Measurements from ENCODE around the gene TMSB4X. TPM values are rescaled to one million over a fixed set of nuclear protein-coding genes. Genes with fewer than 3 reads are reported as not detected.
"Not testable (repeated sequence)": the region's sequence is repeated elsewhere in the genome, so short reads cannot be mapped to it uniquely, and the experiment has no call there.

The TMSB4X gene
- total and polyA plus RNA-seq, 5 donors: 1,054 to 2,718 (median 1,332) TPM

- Histone ChIP-seq H3K4me3 (ENCODE audit: low read length) (no peak overlapping the region), H3K27ac (ENCODE audit: low read length) (no peak overlapping the region), H3K9me3 (ENCODE audit: control insufficient read depth, low read length) (no peaks in the 10 kb centered on the region), H3K27me3 (ENCODE audit: control insufficient read depth, insufficient read depth) (no peaks in the 10 kb centered on the region), H3K4me1 (ENCODE audit: control insufficient read depth, insufficient read depth, low read length) (peaks cover 3% of the 10 kb centered on the region)
- DNase-seq (no peak), ATAC-seq (no peak)
- intact Hi-C loops (cut with DNase I): loop anchor here in 1 of 4 donors (10.0 kb wide), 1 partner anchor 540 kb away; no protein-coding TSS in a partner anchor
- 92% methylated on average over 9 of the region's 9 CpGs for WGBS
These were observed 20.5 kb upstream of the TMSB4X start for GRCh38 chrX:12954376-12954775.

GRCh38 chrX:12954981-12955380 lies 19.9 kb upstream of the TMSB4X start:
- Histone ChIP-seq H3K9me3 (ENCODE audit: control insufficient read depth, low read length) (no peaks in the 10 kb centered on the region), H3K4me1 (ENCODE audit: control insufficient read depth, insufficient read depth, low read length) (peaks cover 3% of the 10 kb centered on the region), H3K4me3 (ENCODE audit: low read length) (no peak overlapping the region), H3K27ac (ENCODE audit: low read length) (peak overlapping the region; percentile 37), H3K27me3 (ENCODE audit: control insufficient read depth, insufficient read depth) (no peaks in the 10 kb centered on the region)
- 70% methylated on average over 4 of the region's 4 CpGs for WGBS
- intact Hi-C loops (cut with DNase I): loop anchor here in 1 of 4 donors (10.0 kb wide), 1 partner anchor 540 kb away; no protein-coding TSS in a partner anchor
- DNase-seq (no peak), ATAC-seq (no peak)

- no peak overlapping the region for H3K4me3 ChIP-seq (ENCODE audit: low read length)
- H3K4me1 ChIP-seq (ENCODE audit: control insufficient read depth, insufficient read depth, low read length): no peaks in the 10 kb centered on the region
- ATAC-seq: peak; percentile 83 to 88
- DNase-seq: peak; percentile 54 to 84 (median 80)
- WGBS: 53% methylated on average over 20 of the region's 20 CpGs
- no peaks in the 10 kb centered on the region for H3K9me3 ChIP-seq (ENCODE audit: control insufficient read depth, low read length)
- no peaks in the 10 kb centered on the region for H3K27me3 ChIP-seq (ENCODE audit: control insufficient read depth, insufficient read depth)
- H3K27ac ChIP-seq (ENCODE audit: low read length): peak overlapping the region; percentile 92
- intact Hi-C loops (cut with DNase I): loop anchor here in 1 of 4 donors (10.0 kb wide), 1 partner anchor 539 kb away; no protein-coding TSS in a partner anchor
These were observed 18.8 kb upstream of the TMSB4X start for GRCh38 chrX:12955882-12956703.

GRCh38 chrX:12956704-12957534 lies 18.0 kb upstream of the TMSB4X start:
- Histone ChIP-seq H3K9me3 (ENCODE audit: control insufficient read depth, low read length) (no peaks in the 10 kb centered on the region), H3K4me1 (ENCODE audit: control insufficient read depth, insufficient read depth, low read length) (no peaks in the 10 kb centered on the region), H3K27me3 (ENCODE audit: control insufficient read depth, insufficient read depth) (no peaks in the 10 kb centered on the region), H3K4me3 (ENCODE audit: low read length) (no peak overlapping the region), H3K27ac (ENCODE audit: low read length) (peak overlapping the region; percentile 92)
- ATAC-seq (peak; percentile 67 to 82), DNase-seq (no peak)
- intact Hi-C loops (cut with DNase I): loop anchor here in 1 of 4 donors (10.0 kb wide), 1 partner anchor 538 kb away; no protein-coding TSS in a partner anchor
- WGBS: 54% methylated on average over 8 of the region's 8 CpGs

- ATAC-seq: no peak
- intact Hi-C loops (cut with DNase I): loop anchor here in 1 of 4 donors (10.0 kb wide), 1 partner anchor 537 kb away; no protein-coding TSS in a partner anchor
- no peak overlapping the region for H3K4me3 ChIP-seq (ENCODE audit: low read length)
- no peak overlapping the region for H3K27ac ChIP-seq (ENCODE audit: low read length)
- H3K4me1 ChIP-seq (ENCODE audit: control insufficient read depth, insufficient read depth, low read length): no peaks in the 10 kb centered on the region
- WGBS: 55% methylated on average over 5 of the region's 5 CpGs
- H3K27me3 ChIP-seq (ENCODE audit: control insufficient read depth, insufficient read depth): no peaks in the 10 kb centered on the region
- H3K9me3 ChIP-seq (ENCODE audit: control insufficient read depth, low read length): no peaks in the 10 kb centered on the region
- DNase-seq: no peak
These were observed 16.9 kb upstream of the TMSB4X start for GRCh38 chrX:12958059-12958458.

DNA sequence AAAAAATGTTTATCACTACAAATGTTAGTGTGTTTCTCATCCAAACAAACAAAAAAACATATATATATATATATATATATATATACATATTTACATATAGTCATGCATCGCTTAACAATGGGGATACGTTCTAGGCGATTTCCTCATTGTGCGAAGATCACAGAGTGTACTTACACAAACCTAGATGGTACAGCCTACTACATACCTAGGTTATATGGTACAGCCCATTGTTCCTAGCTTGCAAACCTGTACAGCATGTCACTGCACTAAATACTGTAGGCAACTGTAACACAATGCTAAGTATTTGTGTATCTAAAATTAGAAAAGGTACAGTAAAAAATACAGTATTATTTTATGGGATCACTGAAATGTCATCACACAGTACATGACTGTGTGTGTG lies 16.4 kb upstream of the TMSB4X start:
- intact Hi-C loops (cut with DNase I): loop anchor here in 1 of 4 donors (10.0 kb wide), 1 partner anchor 536 kb away; no protein-coding TSS in a partner anchor
- Histone ChIP-seq H3K27ac (ENCODE audit: low read length) (no peak overlapping the region), H3K27me3 (ENCODE audit: control insufficient read depth, insufficient read depth) (no peaks in the 10 kb centered on the region), H3K9me3 (ENCODE audit: control insufficient read depth, low read length) (no peaks in the 10 kb centered on the region), H3K4me3 (ENCODE audit: low read length) (no peak overlapping the region), H3K4me1 (ENCODE audit: control insufficient read depth, insufficient read depth, low read length) (no peaks in the 10 kb centered on the region)
- no peak for ATAC-seq
- 98% methylated on average over 4 of the region's 4 CpGs for WGBS
- no peak for DNase-seq

- no peaks in the 10 kb centered on the region for H3K4me1 ChIP-seq (ENCODE audit: control insufficient read depth, insufficient read depth, low read length)
- H3K4me3 ChIP-seq (ENCODE audit: low read length): no peak overlapping the region
- WGBS: 50% methylated on average over 2 of the region's 2 CpGs
- intact Hi-C loops (cut with DNase I): no loop called here
- no peaks in the 10 kb centered on the region for H3K27me3 ChIP-seq (ENCODE audit: control insufficient read depth, insufficient read depth)
- ATAC-seq (no peak), DNase-seq (no peak)
- H3K27ac ChIP-seq (ENCODE audit: low read length): no peak overlapping the region
- no peaks in the 10 kb centered on the region for H3K9me3 ChIP-seq (ENCODE audit: control insufficient read depth, low read length)
These were observed 13.7 kb upstream of the TMSB4X start for GRCh38 chrX:12961196-12961718.

GRCh38 chrX:12962041-12962504 lies 12.8 kb upstream of the TMSB4X start:
- H3K4me1 ChIP-seq (ENCODE audit: control insufficient read depth, insufficient read depth, low read length): no peaks in the 10 kb centered on the region
- no peaks in the 10 kb centered on the region for H3K27me3 ChIP-seq (ENCODE audit: control insufficient read depth, insufficient read depth)
- no peak overlapping the region for H3K4me3 ChIP-seq (ENCODE audit: low read length)
- no peak overlapping the region for H3K27ac ChIP-seq (ENCODE audit: low read length)
- DNase-seq (no peak), ATAC-seq (no peak)
- intact Hi-C loops (cut with DNase I): no loop called here
- no peaks in the 10 kb centered on the region for H3K9me3 ChIP-seq (ENCODE audit: control insufficient read depth, low read length)
- WGBS: 74% methylated on average over 4 of the region's 4 CpGs

DNA sequence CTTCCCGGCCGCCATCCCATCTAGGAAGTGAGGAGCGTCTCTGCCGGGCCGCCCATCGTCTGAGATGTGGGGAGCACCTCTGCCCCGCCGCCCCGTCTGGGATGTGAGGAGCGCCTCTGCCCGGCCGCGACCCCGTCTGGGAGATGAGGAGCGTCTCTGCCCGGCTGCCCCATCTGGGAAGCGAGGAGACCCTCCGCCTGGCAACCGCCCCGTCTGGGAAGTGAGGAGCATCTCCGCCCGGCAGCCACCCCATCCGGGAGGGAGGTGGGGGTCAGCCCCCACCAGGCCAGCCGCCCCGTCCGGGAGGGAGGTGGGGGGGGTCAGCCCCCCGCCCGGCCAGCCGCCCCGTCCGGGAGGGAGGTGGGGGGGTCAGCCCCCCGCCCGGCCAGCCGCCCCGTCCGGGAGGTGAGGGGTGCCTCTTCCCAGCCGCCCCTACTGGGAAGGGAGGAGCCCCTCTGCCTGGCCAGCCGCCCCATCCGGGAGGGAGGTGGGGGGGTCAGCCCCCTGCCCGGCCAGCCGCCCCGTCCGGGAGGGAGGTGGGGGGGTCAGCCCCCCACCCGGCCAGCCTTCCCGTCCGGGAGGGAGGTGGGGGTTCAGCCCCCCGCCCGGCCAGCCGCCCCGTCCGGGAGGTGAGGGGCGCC lies 11.6 kb upstream of the TMSB4X start:
- H3K4me3 ChIP-seq (ENCODE audit: low read length); intact Hi-C loops (cut with DNase I); H3K27ac ChIP-seq (ENCODE audit: low read length); H3K4me1 ChIP-seq (ENCODE audit: control insufficient read depth, insufficient read depth, low read length); H3K9me3 ChIP-seq (ENCODE audit: control insufficient read depth, low read length); ATAC-seq; H3K27me3 ChIP-seq (ENCODE audit: control insufficient read depth, insufficient read depth): not testable (repeated sequence)
- 84% methylated on average over 14 of the region's 52 CpGs for WGBS
- peak in 1 of 3 donors; percentile 62 for DNase-seq

DNA sequence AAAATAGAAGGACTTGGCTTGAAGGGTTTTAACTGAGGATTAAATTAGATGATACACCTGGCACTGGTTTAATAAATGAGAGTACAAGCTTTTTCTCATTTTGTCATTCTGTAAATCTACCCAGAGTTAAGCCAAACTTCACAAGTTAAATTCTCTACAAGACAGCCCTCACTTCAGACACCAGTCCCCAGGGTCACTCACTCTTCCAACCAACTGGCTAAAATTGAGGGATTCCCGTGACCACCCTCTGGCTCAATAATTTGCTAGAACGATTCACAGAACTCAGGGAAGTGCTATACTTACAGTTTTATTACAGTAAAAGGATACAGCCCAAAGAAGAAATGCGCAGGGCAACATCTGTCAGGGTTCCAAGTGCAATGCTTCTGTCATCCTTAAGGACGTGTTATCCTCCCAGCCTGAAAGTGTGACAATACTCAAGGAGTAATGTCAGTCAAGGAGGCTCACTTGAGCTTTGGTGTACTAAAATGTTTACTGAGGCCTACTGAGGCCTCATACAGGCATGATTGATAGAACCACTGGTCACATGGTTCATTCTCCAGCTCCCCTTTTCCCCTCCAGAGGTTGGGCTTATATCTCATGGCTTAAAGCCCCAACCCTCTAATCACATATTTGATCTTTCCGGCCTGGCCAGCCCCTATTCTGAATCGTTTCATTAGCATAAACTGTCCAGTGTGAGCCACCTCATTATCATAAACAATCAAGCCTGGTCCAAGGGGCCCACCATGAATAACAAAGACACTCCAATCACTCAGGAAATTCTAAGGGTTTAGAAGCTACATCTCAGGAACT lies 9.6 kb upstream of the TMSB4X start:
- Histone ChIP-seq H3K4me3 (ENCODE audit: low read length) (no peak overlapping the region), H3K27me3 (ENCODE audit: control insufficient read depth, insufficient read depth) (no peaks in the 10 kb centered on the region), H3K27ac (ENCODE audit: low read length) (no peak overlapping the region), H3K9me3 (ENCODE audit: control insufficient read depth, low read length) (no peaks in the 10 kb centered on the region), H3K4me1 (ENCODE audit: control insufficient read depth, insufficient read depth, low read length) (no peaks in the 10 kb centered on the region)
- WGBS: 67% methylated on average over 6 of the region's 6 CpGs
- intact Hi-C loops (cut with DNase I): no loop called here
- DNase-seq: no peak
- ATAC-seq: peak in 1 of 2 donors; percentile 76

Measured in right cardiac atrium (tissue), 5 donors.